RPMI7951 (cell line): ENCODE measurements around the gene HS3ST2. TPM values are rescaled to one million over a fixed set of nuclear protein-coding genes. Genes with fewer than 3 reads are reported as not detected.
"Not testable (repeated sequence)": the region's sequence is repeated elsewhere in the genome, so short reads cannot be mapped to it uniquely, and the experiment has no call there.

Source experiments
- DNase-seq: peaks from one replicate; pipeline ENCODE4 v3.0.0-alpha.2; 2012; ENCODE audit warnings: low read depth
- total RNA-seq: library from RNA; depleted of rRNA; stranded (reverse); fragments of >200 nt; shearing (Covaris generic); gene quantifications from 2 replicates; pipeline ENCODE4 v1.2.3, GENCODE V29; 2014

Gene HS3ST2
- total RNA-seq, 1 experiment from 2014 or later: not detected

GRCh38 chr16:22813223-22813947, 577 bp upstream of the HS3ST2 start:
- DNase-seq: peak; percentile 28

- DNase-seq: no peak
These were observed 746 bp downstream of the HS3ST2 start for GRCh38 chr16:22814711-22815105.

- DNase-seq: no peak
These were observed 1.9 kb downstream of the HS3ST2 start for GRCh38 chr16:22815863-22816262.

GRCh38 chr16:22816475-22816874, 2.5 kb downstream of the HS3ST2 start:
- DNase-seq: peak; percentile 19

GRCh38 chr16:22818736-22819135, 4.8 kb downstream of the HS3ST2 start:
- DNase-seq: not testable (repeated sequence)

- no peak for DNase-seq
These were observed 24.7 kb downstream of the HS3ST2 start for GRCh38 chr16:22838681-22839080.

- not testable (repeated sequence) for DNase-seq
These were observed 28.1 kb downstream of the HS3ST2 start for GRCh38 chr16:22842031-22842430.

- no peak for DNase-seq
These were observed 29.2 kb downstream of the HS3ST2 start for GRCh38 chr16:22843122-22843521.

- no peak for DNase-seq
These were observed 29.9 kb downstream of the HS3ST2 start for GRCh38 chr16:22843856-22844255.

GRCh38 chr16:22844416-22844815, 30.5 kb downstream of the HS3ST2 start:
- no peak for DNase-seq

GRCh38 chr16:22847100-22847499, 33.1 kb downstream of the HS3ST2 start:
- DNase-seq: no peak

GRCh38 chr16:22847690-22848089, 33.7 kb downstream of the HS3ST2 start:
- no peak for DNase-seq

- no peak for DNase-seq
These were observed 34.5 kb downstream of the HS3ST2 start for GRCh38 chr16:22848451-22848850.

- no peak for DNase-seq
These were observed 35.6 kb downstream of the HS3ST2 start for GRCh38 chr16:22849517-22849916.

GRCh38 chr16:22855231-22855630, 41.3 kb downstream of the HS3ST2 start:
- no peak for DNase-seq

GRCh38 chr16:22857296-22858025, 43.5 kb downstream of the HS3ST2 start:
- no peak for DNase-seq

- no peak for DNase-seq
These were observed 46.0 kb downstream of the HS3ST2 start for GRCh38 chr16:22859925-22860324.

GRCh38 chr16:22861580-22861979, 47.6 kb downstream of the HS3ST2 start:
- no peak for DNase-seq

GRCh38 chr16:22862046-22862445, 48.1 kb downstream of the HS3ST2 start:
- no peak for DNase-seq

- DNase-seq: no peak
These were observed 50.4 kb downstream of the HS3ST2 start for GRCh38 chr16:22864375-22864774.

- no peak for DNase-seq
These were observed 54.7 kb downstream of the HS3ST2 start for GRCh38 chr16:22868593-22869224.

- DNase-seq: no peak
These were observed 57.9 kb downstream of the HS3ST2 start for GRCh38 chr16:22871861-22872260.

- no peak for DNase-seq
These were observed 60.4 kb downstream of the HS3ST2 start for GRCh38 chr16:22874394-22874793.
